HG03558 (cell line): Measurements from ENCODE around the gene PDGFA.

Source experiments
- ATAC-seq: cut with Tn5 transposase; IDR thresholded peaks from one replicate; pipeline ENCODE4 v1.9.1; 2021; ENCODE audit warnings: moderate number of reproducible peaks; ENCODE audit not compliant: unreplicated experiment; ENCODE audit errors: extremely low read depth

The PDGFA gene

GRCh38 chr7:465710-466400, 53.8 kb downstream of the PDGFA start:
- no peak for ATAC-seq

DNA sequence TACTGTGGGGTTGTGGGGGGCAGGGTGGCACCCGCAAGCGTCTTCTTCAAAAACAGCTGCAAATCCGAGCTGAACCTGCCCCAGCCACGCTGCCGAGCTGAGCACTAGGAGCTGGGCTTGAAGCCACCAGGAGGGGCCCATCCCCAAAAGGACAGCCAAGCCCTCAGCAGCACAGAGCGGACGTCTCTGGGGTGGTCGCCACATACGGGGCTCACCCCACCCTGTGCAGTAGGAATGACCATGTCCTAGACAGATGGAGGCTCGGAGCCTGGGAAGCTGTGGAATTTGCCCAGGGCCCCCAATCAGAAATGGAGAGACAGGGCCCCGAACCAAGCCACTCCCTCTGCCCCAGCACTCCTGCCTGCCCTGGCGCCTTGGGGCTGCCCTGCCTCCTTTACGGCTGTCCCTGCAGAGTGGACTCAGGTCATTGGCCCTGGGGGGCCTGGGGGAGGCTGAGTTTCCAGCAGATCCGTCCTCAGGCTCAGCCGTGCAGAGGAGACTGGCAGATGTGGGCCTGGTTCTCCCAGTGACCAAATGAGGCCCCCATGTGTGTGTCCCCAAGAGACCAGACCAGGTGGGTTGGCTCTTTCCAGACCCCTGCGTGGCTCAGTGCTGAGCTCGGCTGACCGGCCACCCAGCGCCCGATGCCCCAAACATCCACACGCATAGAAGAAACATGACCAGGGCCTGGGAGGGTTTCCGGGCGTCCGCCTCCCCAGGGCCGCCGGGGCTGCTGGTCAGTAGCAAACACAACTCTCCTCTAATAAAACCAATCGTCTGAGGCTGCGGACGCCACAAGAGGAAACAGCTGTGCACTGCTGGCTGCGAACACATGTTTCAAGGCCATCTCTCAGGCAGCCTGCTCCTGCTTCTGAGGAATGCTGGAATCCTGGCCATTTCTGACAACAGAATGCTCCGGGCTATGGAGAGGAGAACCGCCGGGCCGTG, 54.9 kb downstream of the PDGFA start:
- ATAC-seq, result no peak

DNA sequence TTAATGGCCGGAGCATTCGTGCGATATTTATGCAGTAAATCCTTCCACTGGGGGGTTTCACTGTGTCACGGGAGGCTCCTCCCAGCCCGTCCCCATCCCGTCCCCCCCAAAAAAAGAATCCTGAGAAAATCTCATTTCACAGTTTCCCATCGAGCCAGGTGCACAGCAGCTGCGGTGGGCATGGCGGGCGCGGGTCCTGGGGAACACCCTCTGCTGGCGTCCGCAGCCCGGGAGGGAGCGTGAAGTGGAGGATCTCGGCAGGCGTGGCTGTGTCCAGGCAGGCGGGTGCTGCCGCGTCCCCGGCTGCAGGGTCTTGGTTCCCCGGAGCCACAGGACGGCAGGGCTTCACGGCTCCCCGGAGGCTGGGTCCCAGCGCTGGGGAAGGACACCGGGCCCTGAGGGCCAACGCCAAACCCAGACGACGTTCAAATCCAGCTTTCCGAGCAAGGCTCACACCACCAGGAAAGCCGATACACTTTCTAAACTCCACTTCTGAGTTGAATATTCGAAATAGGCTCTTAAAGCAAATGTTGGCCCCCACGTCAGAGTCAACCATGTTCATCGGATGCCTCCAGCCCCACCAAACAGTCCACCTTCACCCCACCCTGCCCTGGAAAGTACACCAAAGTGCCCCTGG, 55.7 kb downstream of the PDGFA start:
- ATAC-seq, result no peak

GRCh38 chr7:463362-463781, 56.3 kb downstream of the PDGFA start:
- ATAC-seq, result no peak

- ATAC-seq, result no peak
Observed at GRCh38 chr7:462173-463103, 57.2 kb downstream of the PDGFA start.

DNA sequence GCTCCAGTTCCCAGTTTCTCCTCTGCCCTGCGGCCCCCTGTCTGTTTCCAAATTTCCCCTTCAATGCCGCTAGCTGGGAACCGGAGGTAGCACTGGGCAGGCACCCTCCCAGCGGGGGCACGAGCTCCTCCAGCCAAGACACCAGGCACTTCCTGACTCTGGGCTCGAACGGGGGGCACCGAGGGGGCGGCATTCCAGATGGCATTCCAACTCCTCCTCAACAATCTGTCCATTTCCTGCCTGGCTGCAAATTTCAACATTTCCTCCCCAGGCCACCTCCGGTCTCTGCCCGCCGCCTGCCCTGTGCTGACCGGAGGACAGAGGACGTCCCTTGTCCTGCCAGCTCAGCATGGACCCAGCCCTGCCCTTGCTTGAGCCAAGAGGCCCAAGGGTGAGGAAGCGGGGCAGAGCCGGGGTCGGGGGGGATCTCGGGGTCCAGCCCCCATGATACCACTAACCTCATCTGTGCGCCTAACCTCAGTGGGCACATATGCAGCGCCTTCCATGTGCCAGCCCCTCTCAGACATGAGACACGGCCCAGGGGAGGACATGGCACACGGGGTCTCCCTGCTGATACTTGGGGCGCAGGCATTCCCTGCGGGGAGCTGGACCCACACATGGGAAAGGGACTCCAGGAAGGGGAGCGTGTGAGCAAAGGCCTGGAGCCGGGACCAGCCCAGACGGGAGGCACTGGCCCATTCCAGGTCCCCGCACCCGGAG, 58.0 kb downstream of the PDGFA start:
- ATAC-seq, result no peak

DNA sequence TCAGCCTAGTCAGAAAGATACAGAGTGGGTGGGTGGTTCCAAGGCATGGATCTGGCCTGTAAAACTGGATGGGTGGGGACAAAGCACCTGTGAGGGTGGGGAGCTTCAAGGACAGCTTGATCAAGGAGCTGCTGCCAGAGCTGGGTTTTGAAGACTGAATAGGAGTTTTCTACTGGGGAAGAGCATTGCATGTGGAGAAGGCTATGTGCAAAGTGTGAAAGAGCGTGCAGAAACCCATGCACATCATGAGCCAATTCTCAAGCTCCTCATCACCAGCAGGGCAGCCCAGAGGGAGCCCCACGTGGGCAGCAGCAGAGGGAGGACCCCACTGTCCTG, 58.6 kb downstream of the PDGFA start:
- ATAC-seq, result no peak

- ATAC-seq, result no peak
Observed at GRCh38 chr7:460374-461116, 59.1 kb downstream of the PDGFA start.

GRCh38 chr7:459584-460373, 59.9 kb downstream of the PDGFA start:
- ATAC-seq, result no peak

DNA sequence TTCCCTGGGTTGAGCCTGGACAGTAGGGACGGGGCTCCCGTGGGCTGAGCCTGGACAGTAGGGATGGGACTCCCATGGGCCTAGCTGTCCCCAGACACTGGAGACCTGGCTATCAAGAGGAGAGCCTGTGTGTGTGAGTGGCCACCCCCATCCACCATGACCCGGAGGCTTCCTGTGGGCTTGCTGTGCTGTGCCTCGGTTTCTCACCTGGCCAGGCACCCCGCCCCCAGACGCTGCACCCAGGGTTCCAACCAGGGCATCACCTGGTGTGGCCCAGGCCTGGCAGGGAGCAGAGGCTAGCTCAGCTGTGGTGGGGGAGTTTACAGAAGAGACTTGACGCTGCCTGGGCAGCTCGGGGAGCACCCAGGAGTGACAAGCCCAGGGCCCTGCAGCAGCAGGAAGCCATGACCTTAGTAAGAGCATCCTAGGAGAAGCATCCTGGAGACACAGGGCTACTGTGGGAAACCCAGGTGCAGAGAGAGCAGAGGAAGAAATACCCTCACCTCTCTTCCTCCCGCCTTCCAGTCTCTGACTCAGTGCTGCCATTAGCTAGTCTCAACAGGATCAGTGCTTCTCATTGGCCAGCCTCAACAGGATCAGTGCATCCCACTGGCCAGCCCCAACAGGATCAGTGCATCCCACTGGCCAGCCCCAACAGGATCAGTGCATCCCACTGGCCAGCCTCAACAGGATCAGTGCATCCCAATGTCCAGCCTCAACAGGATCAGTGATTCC, 61.0 kb downstream of the PDGFA start:
- ATAC-seq, result no peak

DNA sequence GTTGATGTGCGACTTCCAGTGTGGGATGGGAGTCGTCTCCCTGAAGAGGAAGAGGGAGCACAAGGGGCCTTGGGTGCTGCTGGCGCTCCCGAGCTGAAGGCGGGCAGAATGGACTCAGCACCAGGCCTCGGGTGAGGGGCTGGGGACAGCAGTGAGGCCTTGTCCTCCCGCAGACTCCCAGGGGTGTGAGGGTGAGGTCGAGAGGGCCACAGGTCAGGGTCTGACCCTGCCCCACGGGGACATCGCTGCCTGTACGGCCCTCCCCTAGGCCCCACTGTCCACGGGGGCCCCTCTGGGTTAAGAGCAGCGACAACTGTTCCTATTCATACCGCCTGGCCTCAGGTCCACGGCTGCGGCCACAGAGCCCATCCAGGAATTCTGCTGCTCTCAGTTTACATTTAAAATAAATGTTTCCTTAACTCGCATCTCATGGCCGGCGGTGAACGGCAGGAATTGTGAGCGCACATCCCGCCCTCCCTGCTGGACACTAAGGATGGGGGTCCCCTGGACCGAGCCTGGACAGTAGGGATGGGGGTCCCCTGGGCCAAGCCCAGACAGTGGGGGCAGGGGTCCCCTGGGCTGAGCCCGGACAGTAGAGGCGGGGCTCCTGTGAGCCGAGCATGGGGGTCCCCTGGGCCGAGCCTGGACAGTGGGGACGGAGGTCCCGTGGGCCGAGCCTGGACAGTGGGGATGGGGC, 61.7 kb downstream of the PDGFA start:
- ATAC-seq, result no peak

DNA sequence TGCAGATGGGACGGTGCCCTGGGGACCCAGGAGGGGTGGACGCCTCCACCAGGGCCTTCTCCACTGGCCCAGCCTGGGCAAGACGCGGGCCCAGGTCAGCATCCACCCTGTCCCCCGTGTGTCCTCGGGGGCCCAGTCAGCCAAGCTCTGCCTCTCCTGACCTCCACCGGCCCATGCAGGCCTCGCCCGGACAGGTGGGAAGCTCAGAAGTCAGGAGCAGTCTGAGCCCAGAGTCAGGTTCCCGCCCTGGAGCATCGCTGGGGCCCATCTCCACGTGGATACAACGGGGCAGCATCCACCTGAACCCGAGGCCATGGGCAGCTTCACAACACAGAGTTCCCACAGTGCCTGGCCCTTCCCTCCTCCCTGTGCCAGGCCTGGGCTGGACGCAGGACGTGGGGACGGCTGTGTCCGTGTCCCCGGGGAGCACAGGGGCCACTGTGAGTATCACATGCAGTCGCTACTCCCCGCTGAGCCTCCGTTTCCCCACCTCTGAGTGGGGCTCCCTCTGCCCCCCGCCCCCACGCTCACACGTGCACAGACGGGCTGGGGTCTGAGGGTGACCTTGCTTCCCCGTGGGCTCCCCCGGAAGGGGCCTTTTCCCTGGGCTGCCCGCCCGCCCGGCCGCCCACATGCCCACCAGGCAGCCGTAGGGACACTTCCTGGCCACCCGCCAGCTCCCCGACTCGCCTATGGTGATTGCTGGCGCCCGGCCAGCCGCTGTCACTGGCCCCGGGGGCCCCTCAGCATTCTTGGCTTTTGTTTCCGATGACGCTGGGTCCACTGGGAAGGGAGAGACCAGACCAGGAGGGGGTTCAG, 64.3 kb downstream of the PDGFA start:
- no peak for ATAC-seq

DNA sequence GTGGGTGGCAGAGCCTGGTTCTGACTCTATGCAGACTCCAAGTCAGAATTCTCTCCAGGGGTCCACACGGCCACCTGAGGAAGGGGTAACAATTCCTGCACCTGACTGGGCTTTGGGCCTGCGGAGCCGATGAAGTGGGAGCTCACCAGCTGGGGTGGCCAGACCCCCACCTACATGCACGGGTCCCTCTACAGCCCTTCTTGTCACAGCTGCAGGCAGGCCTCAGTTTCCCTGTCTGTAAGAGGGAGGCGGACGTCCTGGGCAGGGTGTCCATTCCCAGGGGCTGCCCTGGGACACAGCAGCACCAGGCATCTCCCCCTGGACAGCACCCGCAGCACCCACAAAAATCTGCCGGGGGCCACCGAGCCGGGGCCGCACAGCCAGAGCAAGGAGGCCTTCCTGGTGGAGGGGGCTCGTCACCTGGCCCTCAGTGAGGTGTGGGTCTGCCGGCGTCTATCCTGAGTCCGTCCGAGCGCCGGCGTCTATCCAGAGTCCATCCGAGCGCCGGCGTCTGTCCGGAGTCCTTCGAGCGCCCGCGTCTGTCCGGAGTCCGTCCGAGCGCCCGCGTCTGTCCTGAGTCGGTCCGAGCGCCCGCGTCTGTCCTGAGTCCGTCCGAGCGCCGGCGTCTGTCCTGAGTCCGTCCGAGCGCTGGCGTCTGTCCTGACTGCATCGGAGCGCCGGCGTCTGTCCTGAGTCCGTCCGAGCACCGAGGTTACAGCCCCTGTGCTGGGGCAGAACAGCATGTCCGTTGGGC, 65.1 kb downstream of the PDGFA start:
- no peak for ATAC-seq

- no peak for ATAC-seq
Observed at GRCh38 chr7:453597-454306, 65.9 kb downstream of the PDGFA start.
